ENCODE data around the gene SPATA9. TPM values are rescaled to one million over a fixed set of nuclear protein-coding genes. Genes with fewer than 3 reads are reported as not detected.

SPATA9 gene
- total and polyA plus RNA-seq, 9 of the 15 experiments (the other 6 are each of a cell fraction or from before 2014, with no cell fraction given) = 0.16 to 5.5 (median 0.39) TPM; not detected in 3

- TF ChIP-seq, protein P1, sequence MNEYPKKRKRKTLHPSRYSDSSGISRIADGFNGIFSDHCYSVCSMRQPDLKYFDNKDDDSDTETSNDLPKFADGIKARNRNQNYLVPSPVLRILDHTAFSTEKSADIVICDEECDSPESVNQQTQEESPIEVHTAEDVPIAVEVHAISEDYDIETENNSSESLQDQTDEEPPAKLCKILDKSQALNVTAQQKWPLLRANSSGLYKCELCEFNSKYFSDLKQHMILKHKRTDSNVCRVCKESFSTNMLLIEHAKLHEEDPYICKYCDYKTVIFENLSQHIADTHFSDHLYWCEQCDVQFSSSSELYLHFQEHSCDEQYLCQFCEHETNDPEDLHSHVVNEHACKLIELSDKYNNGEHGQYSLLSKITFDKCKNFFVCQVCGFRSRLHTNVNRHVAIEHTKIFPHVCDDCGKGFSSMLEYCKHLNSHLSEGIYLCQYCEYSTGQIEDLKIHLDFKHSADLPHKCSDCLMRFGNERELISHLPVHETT (CRISPR knock-in tag; conservative IDR thresholded peaks at IDR 0.05 in 1 of 2, IDR thresholded peaks at IDR 0.05 in 1 of 2) = no peak
- TF ChIP-seq HNRNPUL1 (IDR thresholded peaks at IDR 0.05; ENCODE audit: low read length) = no peak
- no peak for TF ChIP-seq HNRNPH1 (optimal IDR thresholded peaks at IDR 0.05; ENCODE audit: low read depth, low read length)
These were observed 72.2 kb downstream of the SPATA9 start (continued) for GRCh38 chr5:95610546-95610945.

- ATAC-seq (no peak), DNase-seq (ENCODE audit: extremely low read depth in 1 of 4, low spot score in 3 of 4) (no peak), FAIRE-seq (no peak)
- Histone ChIP-seq H3K79me2 (ENCODE audit: control insufficient read depth, insufficient read depth, low read length) (no peaks in the 10 kb centered on the region), H3K27ac (ENCODE audit: extremely low read depth, low read depth, low read length) (no peak overlapping the region), H3K9ac (ENCODE audit: insufficient read depth in 1 of 2, low read depth in 2 of 2, low read length in 2 of 2) (no peak overlapping the region), H3K9me1 (ENCODE audit: control insufficient read depth, insufficient read depth, low read length) (no peaks in the 10 kb centered on the region), H2AFZ (ENCODE audit: low read depth, low read length) (no peak overlapping the region), H3K9me3 (replicated peaks; ENCODE audit: control insufficient read depth, insufficient read depth, low read depth, low read length) (peaks cover 2% of the 10 kb centered on the region), H3K4me3 (no peak overlapping the region), H3K36me3 (ENCODE audit: control insufficient read depth, insufficient read depth, low read length) (no peaks in the 10 kb centered on the region), H3K27me3 (ENCODE audit: control insufficient read depth in 2 of 2, insufficient read depth in 2 of 2, low read length in 2 of 2) (no peaks in the 10 kb centered on the region), H4K20me1 (replicated peaks; ENCODE audit: control insufficient read depth, insufficient read depth, low read length) (no peaks in the 10 kb centered on the region), H3K4me2 (ENCODE audit: insufficient read depth, low read length) (no peak overlapping the region), H3K4me1 (replicated peaks in 1 of 2; ENCODE audit: control insufficient read depth in 2 of 2, insufficient read depth in 2 of 2, low read length in 2 of 2) (no peaks in the 10 kb centered on the region; a peak in 1 of 5 replicates)
- 55% methylated on average over 3 of the region's 3 CpGs for WGBS (ENCODE audit: insufficient coverage, low coverage, missing lambda C conversion rate)
- no peak for TF ChIP-seq SAFB (IDR thresholded peaks at IDR 0.05; ENCODE audit: borderline replicate concordance, low read depth, low read length)
- TF ChIP-seq KHSRP (IDR thresholded peaks at IDR 0.05) = no peak
- TF ChIP-seq TFAM (CRISPR knock-in tag; conservative IDR thresholded peaks at IDR 0.05) = no peak
- no peak for TF ChIP-seq EGR1 (conservative IDR thresholded peaks at IDR 0.05)
- TF ChIP-seq ELF1 (tag; IDR thresholded peaks at IDR 0.05) = no peak
- TF ChIP-seq E2F1 (CRISPR knock-in tag; IDR thresholded peaks at IDR 0.05) = no peak
- TF ChIP-seq BCOR (IDR thresholded peaks at IDR 0.05) = no peak
- no peak for TF ChIP-seq THRA (IDR thresholded peaks at IDR 0.05)
- TF ChIP-seq CBFA2T2 (conservative IDR thresholded peaks at IDR 0.05) = no peak
- in situ Hi-C loops (cut with MboI) = no loop called here
- POLR2A ChIA-PET = interaction anchor here (0.7 kb wide), 1 partner anchor 21 kb away, joined by 3 read pairs; no protein-coding TSS in a partner anchor
- BruUV-seq (replicated peaks) = no TSS peak
- CTCF ChIA-PET (ENCODE audit: low intra/inter-chr PET ratio) = no interaction called here
- intact Hi-C loops (cut with micrococcal nuclease) = no loop called here
These were observed 73.1 kb downstream of the SPATA9 start for GRCh38 chr5:95609711-95610110.
